NCI-H226 (cell line): ENCODE results near the gene ASCC3.

Experiments
- DNase-seq: peaks from one replicate; pipeline ENCODE4 v3.0.0-alpha.2; 2015

ASCC3 gene

GRCh38 chr6:100719883-100720682, 161.0 kb downstream of the ASCC3 start:
- peak; percentile 7 for DNase-seq

GRCh38 chr6:100712997-100713396, 168.1 kb downstream of the ASCC3 start:
- no peak for DNase-seq

- no peak for DNase-seq
These were observed 174.6 kb downstream of the ASCC3 start for GRCh38 chr6:100706491-100706890.

GRCh38 chr6:100704961-100705360, 176.2 kb downstream of the ASCC3 start:
- no peak for DNase-seq

GRCh38 chr6:100701728-100702127, 179.4 kb downstream of the ASCC3 start:
- DNase-seq, result no peak

- no peak for DNase-seq
These were observed 181.1 kb downstream of the ASCC3 start for GRCh38 chr6:100700009-100700408.

- peak; percentile 1 for DNase-seq
These were observed 185.7 kb downstream of the ASCC3 start for GRCh38 chr6:100695445-100695844.

GRCh38 chr6:100693249-100693927, 187.7 kb downstream of the ASCC3 start:
- DNase-seq, result no peak

- no peak for DNase-seq
These were observed 189.2 kb downstream of the ASCC3 start for GRCh38 chr6:100691972-100692371.

GRCh38 chr6:100686216-100686615, 194.9 kb downstream of the ASCC3 start:
- DNase-seq, result no peak

GRCh38 chr6:100685747-100686146, 195.4 kb downstream of the ASCC3 start:
- no peak for DNase-seq

- no peak for DNase-seq
These were observed 201.0 kb downstream of the ASCC3 start for GRCh38 chr6:100680163-100680562.

GRCh38 chr6:100678027-100678426, 203.1 kb downstream of the ASCC3 start:
- no peak for DNase-seq

GRCh38 chr6:100677240-100677639, 203.9 kb downstream of the ASCC3 start:
- DNase-seq, result no peak

- DNase-seq, result no peak
These were observed 207.5 kb downstream of the ASCC3 start for GRCh38 chr6:100673641-100674040.

- no peak for DNase-seq
These were observed 209.4 kb downstream of the ASCC3 start for GRCh38 chr6:100671740-100672139.

GRCh38 chr6:100670056-100670455, 211.1 kb downstream of the ASCC3 start:
- no peak for DNase-seq

- no peak for DNase-seq
These were observed 216.1 kb downstream of the ASCC3 start for GRCh38 chr6:100665041-100665380.

GRCh38 chr6:100664274-100665040, 216.7 kb downstream of the ASCC3 start:
- DNase-seq, result no peak

GRCh38 chr6:100663219-100663863, 217.8 kb downstream of the ASCC3 start:
- DNase-seq, result peak; percentile 32

- DNase-seq, result no peak
These were observed 218.9 kb downstream of the ASCC3 start for GRCh38 chr6:100662264-100662663.

- DNase-seq, result no peak
These were observed 222.6 kb downstream of the ASCC3 start for GRCh38 chr6:100658486-100658885.

- DNase-seq, result no peak
These were observed 223.3 kb downstream of the ASCC3 start for GRCh38 chr6:100657678-100658330.
